Lung (tissue), 12 donors: Measurements from ENCODE around the gene C9orf153. TPM values are rescaled to one million over a fixed set of nuclear protein-coding genes. Genes with fewer than 3 reads are reported as not detected.

ENCODE experiments used
- ATAC-seq: fragments of 200-7000 bp; cut with Tn5 transposase; one replicate; pipeline ENCODE4 v1.9.1; 2020; ENCODE audit warnings: moderate number of reproducible peaks; ENCODE audit not compliant: insufficient read depth, low FRiP score
- DNase-seq, 3 donors: peaks; one replicate each; pipeline ENCODE4 v3.0.0-alpha.2; 2013 to 2017
- H3K27ac ChIP-seq, 2 donors: one replicate each; pipeline ENCODE4 v1.5.1; 2013; ENCODE audit warnings: mild to moderate bottlenecking in 2 of 2, moderate library complexity in 2 of 2, control low read depth in 1 of 2, inconsistent platforms in 1 of 2, low read depth in 1 of 2, low read length in 1 of 2
- H3K27me3 ChIP-seq, 3 donors: one replicate each; pipeline ENCODE4 v1.5.1; 2013; ENCODE audit warnings: low read length in 2 of 3; ENCODE audit not compliant: control insufficient read depth in 3 of 3, insufficient read depth in 3 of 3
- H3K36me3 ChIP-seq, 4 donors: one replicate each; pipeline ENCODE4 v1.5.1; 2013; ENCODE audit warnings: low read length in 4 of 4, mild to moderate bottlenecking in 1 of 4, moderate library complexity in 1 of 4; ENCODE audit not compliant: control insufficient read depth in 4 of 4, insufficient read depth in 4 of 4
- H3K4me1 ChIP-seq, 5 donors: one replicate each; pipeline ENCODE4 v1.5.1; 2013; ENCODE audit warnings: low read length in 5 of 5, mild to moderate bottlenecking in 2 of 5, moderate library complexity in 1 of 5; ENCODE audit not compliant: control insufficient read depth in 5 of 5, insufficient read depth in 5 of 5
- H3K4me3 ChIP-seq: one replicate; pipeline ENCODE4 v1.5.1; 2013; ENCODE audit warnings: mild to moderate bottlenecking, control low read depth, moderate library complexity
- H3K9ac ChIP-seq, 2 donors: one replicate each; pipeline ENCODE4 v1.5.1; 2013; ENCODE audit warnings: low read length in 2 of 2, control low read depth in 1 of 2; ENCODE audit not compliant: insufficient read depth in 1 of 2
- H3K9me3 ChIP-seq, 4 donors: one replicate each; pipeline ENCODE4 v1.5.1; 2013; ENCODE audit warnings: low read length in 3 of 4, mild to moderate bottlenecking in 1 of 4, moderate library complexity in 1 of 4; ENCODE audit not compliant: control insufficient read depth in 4 of 4, insufficient read depth in 3 of 4
- CTCF ChIP-seq: IDR thresholded peaks from 2 replicates; pipeline ENCODE4 v1.5.1; 2012; ENCODE audit warnings: mild to moderate bottlenecking; ENCODE audit errors: control extremely low read depth, extremely low read depth
- WGBS, 2 donors: extraction: QIAGEN DNeasy Blood & Tissue Kit; methylation state at CpG; one replicate each; pipeline ENCODE4 v1.1.7; 2013; 5-methylcytosine and 5-hydroxymethylcytosine counted together
- polyA plus RNA-seq, 2 donors: library from polyadenylated mRNA; stranded (reverse); fragments of 200-250 nt; gene quantifications; one replicate each; pipeline ENCODE4 v1.2.1, GENCODE V29; 2013
- total RNA-seq, 2 donors: library from RNA; depleted of rRNA in 1 of 2; stranded (reverse); fragments of >200 nt in 1 of 2; gene quantifications; one replicate each; pipeline ENCODE4 v1.2.1, GENCODE V29; 2014 to 2021
- donor health status: control.
- donor health status: control.
- donor health status: Bipolar disorder and iron deficiency.
- donor health status: healthy.
- donor health status: DM: yes; HTN: yes; CAD: no.

The C9orf153 gene
- total and polyA plus RNA-seq, 4 donors: 0.02 to 2.7 (median 0.19) TPM

GRCh38 chr9:86230858-86231257 lies 28.6 kb downstream of the C9orf153 start:
- DNase-seq: no peak
- no peaks in the 10 kb centered on the region for H3K27me3 ChIP-seq
- no peak for TF ChIP-seq CTCF
- no peak overlapping the region for H3K27ac ChIP-seq
- H3K4me1 ChIP-seq: no peaks in the 10 kb centered on the region
- no peaks in the 10 kb centered on the region for H3K9me3 ChIP-seq
- no peak for ATAC-seq
- no peak overlapping the region for H3K9ac ChIP-seq
- H3K4me3 ChIP-seq: no peak overlapping the region
- 82 to 85% methylated on average over 2 of the region's 2 CpGs for WGBS, 2 donors
- peaks cover 0 to 3% (median 0%) of the 10 kb centered on the region in 4 donors for H3K36me3 ChIP-seq

- Histone ChIP-seq H3K27ac (no peak overlapping the region), H3K9ac (no peak overlapping the region), H3K4me1 (no peaks in the 10 kb centered on the region), H3K9me3 (no peaks in the 10 kb centered on the region), H3K27me3 (no peaks in the 10 kb centered on the region), H3K4me3 (no peak overlapping the region), H3K36me3 (peaks cover 0 to 3% (median 0%) of the 10 kb centered on the region in 4 donors)
- no peak for DNase-seq
- no peak for TF ChIP-seq CTCF
- WGBS, 2 donors: 86 to 88% methylated on average over 4 of the region's 4 CpGs
- no peak for ATAC-seq
Observed at GRCh38 chr9:86222667-86223066, 36.8 kb downstream of the C9orf153 start.

DNA sequence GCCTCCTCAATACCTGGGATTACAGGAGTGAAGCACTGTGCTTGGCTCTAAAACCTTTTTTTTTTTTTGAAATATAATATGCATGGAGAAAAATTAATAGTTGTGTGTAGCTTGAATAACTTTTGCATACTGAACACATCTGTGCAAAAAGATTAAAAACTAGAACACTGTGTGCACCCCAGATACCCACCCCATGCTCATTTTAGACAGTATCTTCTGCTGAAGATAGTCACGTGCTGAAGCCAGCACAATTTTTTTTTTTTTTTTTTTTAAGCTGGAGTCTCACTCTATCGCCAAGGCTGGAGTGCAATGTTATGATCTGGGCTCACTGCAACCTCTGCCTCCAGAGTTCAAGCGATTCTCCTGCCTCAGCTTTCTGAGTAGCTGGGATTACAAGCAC lies 39.9 kb downstream of the C9orf153 start:
- Histone ChIP-seq H3K27me3 (no peaks in the 10 kb centered on the region), H3K9me3 (no peaks in the 10 kb centered on the region), H3K27ac (no peak overlapping the region), H3K36me3 (no peaks in the 10 kb centered on the region), H3K4me1 (no peaks in the 10 kb centered on the region), H3K9ac (no peak overlapping the region), H3K4me3 (no peak overlapping the region)
- WGBS, 2 donors: 89 to 94% methylated on average over 3 of the region's 3 CpGs
- TF ChIP-seq CTCF: no peak
- no peak for DNase-seq
- no peak for ATAC-seq

DNA sequence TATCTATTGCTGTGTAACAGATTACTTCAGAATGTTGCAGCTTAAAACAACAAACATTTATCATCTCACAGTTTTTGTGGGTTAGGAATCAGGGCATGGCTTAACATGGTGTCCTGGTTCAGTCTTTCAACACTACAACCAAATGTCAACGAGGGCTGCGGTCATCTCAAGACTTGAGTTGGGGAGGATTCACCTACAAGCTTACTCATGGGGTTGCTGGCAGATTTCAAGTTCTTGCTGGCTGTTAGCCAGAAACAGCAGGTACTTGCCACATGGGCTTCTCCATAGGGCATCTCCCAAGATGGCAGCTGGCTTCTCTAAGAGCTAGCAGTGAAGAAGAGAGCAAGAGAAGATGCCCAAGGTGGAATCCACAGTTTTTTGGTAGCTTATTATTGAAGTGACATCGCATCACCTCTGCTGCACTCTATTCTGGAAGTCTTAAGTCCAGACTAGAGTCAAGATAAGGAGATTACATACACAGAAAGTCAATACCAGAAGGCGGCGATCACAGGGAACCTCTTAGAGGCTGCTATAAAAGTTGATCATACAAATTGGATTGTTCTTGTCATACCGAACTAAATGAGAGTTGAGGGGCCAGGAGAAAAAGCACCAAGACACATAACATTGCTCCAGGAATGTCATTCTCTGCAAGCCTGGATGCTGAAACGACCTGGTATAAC lies 42.2 kb downstream of the C9orf153 start:
- Histone ChIP-seq H3K9ac (no peak overlapping the region), H3K27me3 (no peaks in the 10 kb centered on the region), H3K4me3 (no peak overlapping the region), H3K9me3 (no peaks in the 10 kb centered on the region), H3K27ac (no peak overlapping the region), H3K4me1 (no peaks in the 10 kb centered on the region), H3K36me3 (no peaks in the 10 kb centered on the region)
- DNase-seq (no peak), ATAC-seq (no peak)
- WGBS, 2 donors: 91 to 93% methylated on average over 7 of the region's 7 CpGs
- TF ChIP-seq CTCF: no peak
